HG02642 (cell line): ENCODE data around the gene SYTL5.

ENCODE experiments used
- ATAC-seq: cut with Tn5 transposase; IDR thresholded peaks from one replicate; pipeline ENCODE4 v1.9.1; 2021; ENCODE audit warnings: mild to moderate bottlenecking; ENCODE audit not compliant: unreplicated experiment, poor library complexity

Gene SYTL5

GRCh38 chrX:38127961-38128360, 121.6 kb downstream of the SYTL5 start:
- ATAC-seq, result no peak

DNA sequence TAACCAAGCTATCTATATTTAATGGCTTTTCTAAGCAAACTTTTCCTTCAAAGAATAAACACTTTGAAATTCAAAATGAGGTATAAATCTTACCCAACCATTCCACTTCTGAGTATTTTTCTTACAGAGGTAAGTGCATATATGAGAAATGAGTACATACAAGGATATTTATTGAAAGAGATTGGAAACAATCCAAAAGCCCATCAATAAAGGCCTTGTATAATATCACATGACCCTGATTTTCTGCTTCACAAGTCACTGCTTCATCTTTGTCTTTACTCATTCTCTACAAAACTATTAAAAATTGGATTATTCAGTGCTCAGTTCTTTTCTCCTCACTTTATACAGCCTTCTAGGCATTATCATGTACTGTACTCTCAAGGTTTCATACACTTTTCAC, 123.0 kb downstream of the SYTL5 start:
- no peak for ATAC-seq

DNA sequence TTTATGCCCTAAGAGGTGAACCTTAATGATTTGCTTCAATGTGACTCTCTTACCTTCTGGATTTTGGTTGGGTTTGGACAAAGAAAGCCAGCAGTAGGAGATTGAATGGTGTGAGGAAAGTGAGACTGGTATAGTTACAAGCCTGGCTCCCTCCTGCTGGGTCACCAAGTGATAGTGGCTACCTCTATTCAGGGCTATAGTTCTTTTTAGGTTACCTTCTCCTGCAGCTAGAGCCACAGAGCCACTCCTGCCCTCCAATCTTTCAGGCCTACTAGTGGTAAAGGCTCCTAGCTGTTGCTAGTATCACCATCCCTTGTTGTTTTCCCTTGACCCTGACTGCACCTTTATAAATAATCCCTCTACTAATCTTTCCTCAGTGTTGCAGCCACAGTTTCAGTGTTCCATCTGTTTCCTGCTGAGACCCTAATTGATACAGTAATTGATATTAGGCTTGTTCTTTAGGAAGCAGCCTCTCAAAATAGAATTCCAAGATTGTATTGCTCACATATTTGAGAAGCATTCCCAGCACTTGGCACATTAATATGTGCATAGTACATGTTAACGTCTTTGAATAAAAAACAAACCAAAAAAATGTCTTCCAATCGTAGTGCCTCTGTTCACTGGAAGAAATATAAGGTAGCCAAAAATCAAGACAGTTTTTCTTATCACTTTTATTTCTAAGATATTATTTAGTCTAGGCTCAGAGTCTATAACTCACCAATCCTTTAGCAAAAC, 132.0 kb downstream of the SYTL5 start:
- ATAC-seq, result no peak

- ATAC-seq, result no peak
These were observed 132.5 kb downstream of the SYTL5 start for GRCh38 chrX:38138900-38139299.

GRCh38 chrX:38142610-38143009, 136.3 kb downstream of the SYTL5 start:
- ATAC-seq, result no peak

DNA sequence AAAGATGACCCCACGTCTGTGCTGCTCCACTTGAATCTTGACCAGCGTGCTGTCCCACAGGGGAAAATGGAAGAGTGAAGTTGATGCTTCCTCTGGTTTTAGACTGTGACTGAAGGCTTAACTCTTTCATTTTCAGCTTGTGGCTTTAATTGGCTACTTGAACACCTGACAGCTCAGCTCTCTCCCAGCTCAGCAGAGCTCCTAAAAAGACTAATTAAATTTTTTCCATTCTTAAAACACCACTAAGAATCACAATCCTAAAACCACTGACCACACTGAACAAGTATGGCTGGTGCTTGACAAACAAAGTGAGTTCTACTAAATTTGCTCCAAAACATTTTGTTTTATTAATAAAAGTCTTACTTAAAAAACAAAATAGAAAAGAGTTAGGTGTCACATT, 142.7 kb downstream of the SYTL5 start:
- ATAC-seq, result no peak

DNA sequence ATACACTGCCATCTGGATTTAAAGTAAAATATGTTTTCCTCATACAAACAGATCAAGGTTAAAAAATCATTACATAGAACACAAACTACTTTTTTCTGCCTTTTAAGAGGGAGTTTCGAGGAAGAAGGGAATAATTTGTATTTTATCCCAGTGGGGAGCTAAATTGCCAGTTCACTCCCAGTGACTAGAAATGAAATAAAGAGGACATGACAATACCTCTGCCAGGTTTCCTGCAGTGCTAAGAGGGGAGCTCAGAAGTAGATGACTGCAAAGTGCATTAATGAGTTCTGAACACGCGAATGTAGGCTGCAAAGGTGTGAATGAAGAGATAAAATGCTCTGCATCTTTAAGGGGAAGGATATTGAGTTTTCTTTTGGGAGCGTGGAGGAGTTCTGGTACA, 144.6 kb downstream of the SYTL5 start:
- no peak for ATAC-seq

GRCh38 chrX:38151441-38151840, 145.1 kb downstream of the SYTL5 start:
- no peak for ATAC-seq

DNA sequence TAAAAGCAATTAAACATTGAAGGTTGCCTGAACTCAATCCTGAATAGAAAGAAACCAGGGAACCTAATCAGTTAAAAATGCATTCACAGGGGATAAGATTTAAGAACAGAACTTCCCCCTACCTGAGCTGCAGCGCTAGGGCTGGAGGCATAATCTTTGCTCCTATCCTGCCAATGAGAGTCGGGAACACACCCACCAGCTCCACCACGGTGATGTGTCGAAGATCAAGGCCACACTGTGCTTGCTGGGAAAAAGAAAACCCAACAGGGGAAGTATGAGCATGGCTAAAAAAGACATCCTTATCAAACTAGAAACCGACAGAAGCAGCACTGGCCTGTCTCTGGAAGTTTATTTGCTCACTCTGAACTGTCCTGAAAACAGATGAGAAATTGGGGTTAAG, 148.0 kb downstream of the SYTL5 start:
- no peak for ATAC-seq

GRCh38 chrX:38154818-38155217, 148.5 kb downstream of the SYTL5 start:
- no peak for ATAC-seq

DNA sequence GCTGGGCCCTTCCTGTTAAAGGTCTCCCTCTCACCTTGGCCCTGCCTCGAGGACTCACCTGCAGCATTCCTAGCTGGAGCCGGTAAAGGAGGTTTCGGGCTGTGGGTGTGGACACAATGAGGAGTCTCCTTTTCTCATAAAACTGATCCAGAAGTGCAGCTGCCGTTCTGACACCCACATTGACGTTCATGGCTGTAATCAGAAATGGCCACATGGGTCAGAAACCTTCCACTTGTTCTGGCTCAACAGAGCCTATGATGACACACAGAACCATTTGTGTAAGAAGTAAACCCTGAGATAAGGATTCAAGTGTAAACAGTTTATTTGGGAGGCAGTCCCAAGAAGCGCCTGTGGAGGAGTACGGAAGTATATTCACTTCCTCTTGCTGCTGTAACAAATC, 150.5 kb downstream of the SYTL5 start:
- ATAC-seq, result no peak

- no peak for ATAC-seq
These were observed 156.8 kb downstream of the SYTL5 start for GRCh38 chrX:38163193-38163592.

GRCh38 chrX:38165023-38165422, 158.7 kb downstream of the SYTL5 start:
- ATAC-seq, result no peak

- no peak for ATAC-seq
These were observed 160.2 kb downstream of the SYTL5 start for GRCh38 chrX:38166478-38167083.

GRCh38 chrX:38170556-38170955, 164.2 kb downstream of the SYTL5 start:
- ATAC-seq, result no peak

- ATAC-seq, result no peak
These were observed 166.2 kb downstream of the SYTL5 start for GRCh38 chrX:38172596-38172995.

DNA sequence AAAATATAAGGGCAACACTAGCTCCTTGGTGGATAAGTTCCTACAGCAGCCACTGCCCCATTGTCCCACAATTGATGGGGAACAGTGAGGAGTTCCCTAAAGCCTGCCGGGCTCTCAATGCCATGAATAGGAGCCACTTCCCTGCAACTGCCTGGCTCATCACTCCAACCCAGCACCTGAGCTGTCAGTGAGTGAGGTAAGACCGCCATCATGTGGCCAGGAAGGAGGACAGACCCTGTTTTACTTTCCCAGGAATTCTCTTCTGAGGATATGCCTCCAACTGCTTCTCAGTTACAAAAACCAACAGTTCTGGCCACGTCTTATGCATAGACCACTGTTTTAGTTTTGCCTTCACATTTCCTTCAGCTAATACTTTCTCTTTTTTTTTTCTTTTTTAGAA, 168.8 kb downstream of the SYTL5 start:
- ATAC-seq, result no peak

DNA sequence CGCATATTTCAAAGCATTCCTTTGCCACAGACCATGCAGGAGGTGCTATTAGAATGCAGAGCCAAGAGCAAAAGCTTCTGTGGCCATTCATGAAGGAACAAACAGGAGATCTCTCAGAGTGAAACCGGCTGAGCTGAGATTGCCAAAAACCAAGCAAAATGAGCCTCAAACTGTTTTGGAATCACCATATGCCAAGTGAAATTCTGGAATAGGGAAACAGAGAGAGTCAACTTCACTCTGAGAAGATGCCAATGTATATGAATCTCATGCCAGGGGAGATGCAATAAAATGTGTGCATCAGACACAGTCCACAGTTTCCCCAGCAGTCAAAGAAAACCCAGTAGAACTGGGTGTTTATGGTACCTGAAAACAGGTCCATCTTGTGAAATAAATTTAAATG, 172.0 kb downstream of the SYTL5 start:
- ATAC-seq, result no peak
